ENCODE results near the gene DAB2IP.

Gene DAB2IP

GRCh38 chr9:121633736-121634135 lies 17.7 kb upstream of the DAB2IP start:
- DNase-seq (ENCODE audit: low spot score): no peak
- in situ Hi-C loops (cut with MboI; ENCODE audit: low sequenced_read_pairs, unreplicated experiment): no loop called here
- TF ChIP-seq, protein P1, sequence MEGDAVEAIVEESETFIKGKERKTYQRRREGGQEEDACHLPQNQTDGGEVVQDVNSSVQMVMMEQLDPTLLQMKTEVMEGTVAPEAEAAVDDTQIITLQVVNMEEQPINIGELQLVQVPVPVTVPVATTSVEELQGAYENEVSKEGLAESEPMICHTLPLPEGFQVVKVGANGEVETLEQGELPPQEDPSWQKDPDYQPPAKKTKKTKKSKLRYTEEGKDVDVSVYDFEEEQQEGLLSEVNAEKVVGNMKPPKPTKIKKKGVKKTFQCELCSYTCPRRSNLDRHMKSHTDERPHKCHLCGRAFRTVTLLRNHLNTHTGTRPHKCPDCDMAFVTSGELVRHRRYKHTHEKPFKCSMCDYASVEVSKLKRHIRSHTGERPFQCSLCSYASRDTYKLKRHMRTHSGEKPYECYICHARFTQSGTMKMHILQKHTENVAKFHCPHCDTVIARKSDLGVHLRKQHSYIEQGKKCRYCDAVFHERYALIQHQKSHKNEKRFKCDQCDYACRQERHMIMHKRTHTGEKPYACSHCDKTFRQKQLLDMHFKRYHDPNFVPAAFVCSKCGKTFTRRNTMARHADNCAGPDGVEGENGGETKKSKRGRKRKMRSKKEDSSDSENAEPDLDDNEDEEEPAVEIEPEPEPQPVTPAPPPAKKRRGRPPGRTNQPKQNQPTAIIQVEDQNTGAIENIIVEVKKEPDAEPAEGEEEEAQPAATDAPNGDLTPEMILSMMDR (IDR thresholded peaks at IDR 0.05; ENCODE audit: borderline replicate concordance, control extremely low read depth, extremely low read depth, insufficient read depth, missing control alignments): no peak

DNA sequence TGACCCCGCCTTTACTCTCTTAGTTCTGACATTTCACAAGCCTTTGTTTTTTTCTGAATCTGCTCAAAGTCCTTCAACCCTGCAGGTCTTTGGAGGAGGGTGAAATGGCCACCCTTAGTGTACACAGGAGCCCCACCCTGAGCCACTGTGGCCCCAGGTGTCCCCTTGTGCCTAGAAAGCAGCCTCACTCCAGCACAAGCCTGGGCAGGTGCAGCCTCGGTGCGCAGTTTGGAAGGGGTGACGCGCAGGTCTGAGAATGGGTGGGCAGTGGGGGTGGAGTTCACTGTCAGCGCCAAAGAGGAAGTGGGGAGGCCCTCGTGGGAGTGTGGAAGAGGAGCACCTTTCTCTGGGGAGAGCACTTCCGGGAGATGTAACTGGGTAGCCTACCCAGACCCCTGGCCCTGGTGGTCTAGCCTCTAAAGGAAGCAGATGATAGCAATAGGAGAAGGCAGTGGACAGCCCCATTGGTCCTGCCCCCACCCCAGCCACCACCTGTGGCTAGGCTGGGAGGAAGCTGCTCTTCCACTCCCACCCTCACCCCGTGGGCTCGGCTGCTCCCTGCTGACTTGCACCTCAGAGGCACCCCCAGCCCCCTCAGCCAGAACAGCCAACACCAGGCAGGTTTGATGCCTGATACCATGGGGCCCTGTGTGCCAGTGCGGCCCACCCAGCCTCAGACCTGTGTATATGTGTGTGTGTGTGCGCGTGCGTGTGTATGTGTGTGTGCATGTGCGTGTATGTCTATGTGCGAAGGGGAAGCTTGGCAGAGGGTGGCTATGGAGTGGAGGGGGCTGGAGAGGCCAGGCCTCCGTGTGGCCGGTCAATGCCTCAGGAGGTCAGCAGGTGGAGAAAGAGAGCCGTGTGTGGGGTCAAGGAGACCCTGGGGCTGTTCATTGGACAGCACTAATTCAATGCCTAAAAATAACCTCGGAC lies 16.8 kb upstream of the DAB2IP start:
- TF ChIP-seq, protein P1 (IDR thresholded peaks at IDR 0.05; ENCODE audit: borderline replicate concordance, control extremely low read depth, extremely low read depth, insufficient read depth, missing control alignments): peak; percentile 31
- in situ Hi-C loops (cut with MboI; ENCODE audit: low sequenced_read_pairs, unreplicated experiment): no loop called here
- DNase-seq (ENCODE audit: low spot score): peak; percentile 74

- no peak for DNase-seq (ENCODE audit: low spot score)
- in situ Hi-C loops (cut with MboI; ENCODE audit: low sequenced_read_pairs, unreplicated experiment): no loop called here
- TF ChIP-seq, protein P1 (IDR thresholded peaks at IDR 0.05; ENCODE audit: borderline replicate concordance, control extremely low read depth, extremely low read depth, insufficient read depth, missing control alignments): no peak
Observed at GRCh38 chr9:121635300-121635876, 16.0 kb upstream of the DAB2IP start.

- no peak for DNase-seq (ENCODE audit: low spot score)
- TF ChIP-seq, protein P1 (IDR thresholded peaks at IDR 0.05; ENCODE audit: borderline replicate concordance, control extremely low read depth, extremely low read depth, insufficient read depth, missing control alignments): no peak
- in situ Hi-C loops (cut with MboI; ENCODE audit: low sequenced_read_pairs, unreplicated experiment): no loop called here
Observed at GRCh38 chr9:121636341-121636865, 15.0 kb upstream of the DAB2IP start.

GRCh38 chr9:121636978-121637712 lies 14.3 kb upstream of the DAB2IP start:
- TF ChIP-seq, protein P1 (IDR thresholded peaks at IDR 0.05; ENCODE audit: borderline replicate concordance, control extremely low read depth, extremely low read depth, insufficient read depth, missing control alignments): no peak
- no peak for DNase-seq (ENCODE audit: low spot score)
- in situ Hi-C loops (cut with MboI; ENCODE audit: low sequenced_read_pairs, unreplicated experiment): no loop called here

DNA sequence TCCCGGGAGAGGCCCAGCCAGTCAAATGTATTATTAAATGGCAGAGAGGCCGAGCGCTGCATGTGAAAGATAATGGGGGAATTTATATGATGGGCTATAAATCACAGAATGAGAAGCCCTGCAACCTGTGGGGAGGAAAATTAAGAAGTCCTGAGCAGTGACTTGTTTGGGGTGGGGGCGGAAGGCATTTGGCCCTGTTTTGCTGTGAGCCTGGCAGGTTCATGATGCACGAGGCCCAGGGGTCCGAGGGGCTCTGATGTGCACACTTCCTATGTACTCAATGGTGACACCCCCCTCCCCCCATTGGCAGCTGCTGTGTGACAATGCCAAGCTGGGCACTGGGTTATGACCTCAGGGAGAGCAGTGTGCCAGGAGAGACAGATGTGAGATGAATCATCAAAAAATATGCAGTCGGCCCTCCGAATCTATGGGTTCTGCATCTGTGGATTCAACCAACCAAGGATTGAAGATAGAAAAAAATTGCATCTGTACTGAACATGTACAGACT lies 13.7 kb upstream of the DAB2IP start:
- TF ChIP-seq, protein P1 (IDR thresholded peaks at IDR 0.05; ENCODE audit: borderline replicate concordance, control extremely low read depth, extremely low read depth, insufficient read depth, missing control alignments): no peak
- DNase-seq (ENCODE audit: low spot score): no peak

More for the DNA sequence above, 13.7 kb upstream of the DAB2IP start:
- in situ Hi-C loops (cut with MboI; ENCODE audit: low sequenced_read_pairs, unreplicated experiment): no loop called here

Data from GM13976 (cell line).